ENCODE data around the gene IQGAP3. TPM values are rescaled to one million over a fixed set of nuclear protein-coding genes. Genes with fewer than 3 reads are reported as not detected.

IQGAP3 gene
- total RNA-seq, 1 experiment from 2014 or later: 48.3 TPM

GRCh38 chr1:156565519-156565918 lies 6.8 kb downstream of the IQGAP3 start:
- Mint-ChIP-seq H3K27me3 (ENCODE audit: insufficient read depth, unreplicated experiment) (no peaks in the 10 kb centered on the region), H3K4me3 (ENCODE audit: unreplicated experiment) (no peak overlapping the region), H3K4me1 (ENCODE audit: insufficient read depth, unreplicated experiment) (peaks cover under 1% of the 10 kb centered on the region), H3K9me3 (ENCODE audit: unreplicated experiment) (no peaks in the 10 kb centered on the region), H3K27ac (ENCODE audit: low read depth, unreplicated experiment) (no peak overlapping the region), H3K36me3 (ENCODE audit: insufficient read depth, unreplicated experiment) (peaks cover 13% of the 10 kb centered on the region)
- TF ChIP-seq, protein P1, sequence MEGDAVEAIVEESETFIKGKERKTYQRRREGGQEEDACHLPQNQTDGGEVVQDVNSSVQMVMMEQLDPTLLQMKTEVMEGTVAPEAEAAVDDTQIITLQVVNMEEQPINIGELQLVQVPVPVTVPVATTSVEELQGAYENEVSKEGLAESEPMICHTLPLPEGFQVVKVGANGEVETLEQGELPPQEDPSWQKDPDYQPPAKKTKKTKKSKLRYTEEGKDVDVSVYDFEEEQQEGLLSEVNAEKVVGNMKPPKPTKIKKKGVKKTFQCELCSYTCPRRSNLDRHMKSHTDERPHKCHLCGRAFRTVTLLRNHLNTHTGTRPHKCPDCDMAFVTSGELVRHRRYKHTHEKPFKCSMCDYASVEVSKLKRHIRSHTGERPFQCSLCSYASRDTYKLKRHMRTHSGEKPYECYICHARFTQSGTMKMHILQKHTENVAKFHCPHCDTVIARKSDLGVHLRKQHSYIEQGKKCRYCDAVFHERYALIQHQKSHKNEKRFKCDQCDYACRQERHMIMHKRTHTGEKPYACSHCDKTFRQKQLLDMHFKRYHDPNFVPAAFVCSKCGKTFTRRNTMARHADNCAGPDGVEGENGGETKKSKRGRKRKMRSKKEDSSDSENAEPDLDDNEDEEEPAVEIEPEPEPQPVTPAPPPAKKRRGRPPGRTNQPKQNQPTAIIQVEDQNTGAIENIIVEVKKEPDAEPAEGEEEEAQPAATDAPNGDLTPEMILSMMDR (IDR thresholded peaks at IDR 0.05; ENCODE audit: unreplicated experiment): no peak
- BruUV-seq (replicated peaks): no TSS peak
- DNase-seq (ENCODE audit: unreplicated experiment): no peak
- ChIA-PET POLR2A (interaction anchor here (0.6 kb wide), 1 partner anchor 55 kb away, joined by 3 read pairs; no protein-coding TSS in a partner anchor), CTCF (interaction anchor here (0.6 to 1.4 kb wide), 5 partner anchors 10 to 145 kb away, joined by 3 read pairs; no protein-coding TSS in a partner anchor)
- intact Hi-C loops (cut with micrococcal nuclease): no loop called here

DNA sequence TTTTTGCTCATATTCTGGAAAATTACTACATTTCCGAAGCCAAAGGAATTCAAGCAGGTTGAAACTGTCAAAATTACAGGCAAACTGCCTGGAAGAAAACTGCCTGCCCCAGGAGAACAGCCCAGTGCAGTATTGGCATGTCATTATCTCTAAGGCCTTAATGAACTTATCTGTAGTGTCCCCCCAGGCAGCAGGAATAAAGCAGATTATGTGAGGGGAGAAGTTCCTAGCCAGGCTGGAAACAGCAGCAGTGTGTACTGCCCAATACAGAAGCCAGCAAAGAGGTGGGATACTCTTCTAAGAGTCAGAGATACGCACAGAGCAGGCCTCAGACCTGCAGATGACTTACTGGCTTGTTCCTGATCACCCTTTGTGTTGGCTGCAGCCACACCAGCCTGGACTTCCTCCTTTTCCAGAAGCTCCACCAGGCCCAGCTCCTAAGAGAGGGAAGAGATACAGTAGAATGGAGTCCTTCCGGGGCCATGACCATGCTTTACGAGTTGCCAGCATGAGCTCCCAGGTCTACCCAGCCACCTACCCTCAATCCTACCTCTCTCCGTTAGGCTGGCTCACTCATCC lies 11.7 kb downstream of the IQGAP3 start:
- DNase-seq (ENCODE audit: unreplicated experiment): no peak
- Mint-ChIP-seq H3K27me3 (ENCODE audit: insufficient read depth, unreplicated experiment) (no peaks in the 10 kb centered on the region), H3K27ac (ENCODE audit: low read depth, unreplicated experiment) (no peak overlapping the region), H3K9me3 (ENCODE audit: unreplicated experiment) (no peaks in the 10 kb centered on the region), H3K36me3 (ENCODE audit: insufficient read depth, unreplicated experiment) (peaks cover 14% of the 10 kb centered on the region), H3K4me1 (ENCODE audit: insufficient read depth, unreplicated experiment) (no peaks in the 10 kb centered on the region), H3K4me3 (ENCODE audit: unreplicated experiment) (no peak overlapping the region)
- TF ChIP-seq, protein P1 (IDR thresholded peaks at IDR 0.05; ENCODE audit: unreplicated experiment): no peak
- intact Hi-C loops (cut with micrococcal nuclease): no loop called here
- POLR2A ChIA-PET: interaction anchor here (0.6 to 1.3 kb wide), 3 partner anchors 11 to 133 kb away, joined by 3 to 4 read pairs (median 3); no protein-coding TSS in a partner anchor
- CTCF ChIA-PET: interaction anchor here (0.6 to 1.1 kb wide), 2 partner anchors 16 to 115 kb away, joined by 3 to 5 read pairs; no protein-coding TSS in a partner anchor
- BruUV-seq (replicated peaks): no TSS peak

- Mint-ChIP-seq H3K9me3 (ENCODE audit: unreplicated experiment) (no peaks in the 10 kb centered on the region), H3K4me3 (ENCODE audit: unreplicated experiment) (no peak overlapping the region), H3K27ac (ENCODE audit: low read depth, unreplicated experiment) (peak overlapping the region; percentile 19), H3K4me1 (ENCODE audit: insufficient read depth, unreplicated experiment) (no peaks in the 10 kb centered on the region), H3K36me3 (ENCODE audit: insufficient read depth, unreplicated experiment) (peaks cover 14% of the 10 kb centered on the region), H3K27me3 (ENCODE audit: insufficient read depth, unreplicated experiment) (no peaks in the 10 kb centered on the region)
- no TSS peak for BruUV-seq (replicated peaks)
- TF ChIP-seq, protein P1 (IDR thresholded peaks at IDR 0.05; ENCODE audit: unreplicated experiment): no peak
- DNase-seq (ENCODE audit: unreplicated experiment): no peak
- intact Hi-C loops (cut with micrococcal nuclease): no loop called here
- ChIA-PET CTCF (interaction anchor here (0.7 kb wide), 1 partner anchor 45 kb away, joined by 3 read pairs; no protein-coding TSS in a partner anchor), POLR2A (interaction anchor here (0.8 to 1.3 kb wide), 2 partner anchors 12 to 24 kb away, joined by 3 read pairs; no protein-coding TSS in a partner anchor)
Observed at GRCh38 chr1:156559797-156560385, 12.5 kb downstream of the IQGAP3 start.

- TF ChIP-seq, protein P1 (IDR thresholded peaks at IDR 0.05; ENCODE audit: unreplicated experiment): no peak
- H3K4me1 Mint-ChIP-seq (ENCODE audit: insufficient read depth, unreplicated experiment): no peaks in the 10 kb centered on the region
- DNase-seq (ENCODE audit: unreplicated experiment): no peak
- peaks cover 18% of the 10 kb centered on the region for H3K36me3 Mint-ChIP-seq (ENCODE audit: insufficient read depth, unreplicated experiment)
- CTCF ChIA-PET: interaction anchor here (0.7 kb wide), 1 partner anchor 44 kb away, joined by 3 read pairs; no protein-coding TSS in a partner anchor
- BruUV-seq (replicated peaks): no TSS peak
- no peaks in the 10 kb centered on the region for H3K27me3 Mint-ChIP-seq (ENCODE audit: insufficient read depth, unreplicated experiment)
- H3K27ac Mint-ChIP-seq (ENCODE audit: low read depth, unreplicated experiment): peak overlapping the region; percentile 19
- no peak overlapping the region for H3K4me3 Mint-ChIP-seq (ENCODE audit: unreplicated experiment)
- H3K9me3 Mint-ChIP-seq (ENCODE audit: unreplicated experiment): no peaks in the 10 kb centered on the region
- POLR2A ChIA-PET: interaction anchor here (0.8 to 1.3 kb wide), 2 partner anchors 13 to 23 kb away, joined by 3 read pairs; no protein-coding TSS in a partner anchor
- intact Hi-C loops (cut with micrococcal nuclease): no loop called here
Observed at GRCh38 chr1:156559086-156559796, 13.1 kb downstream of the IQGAP3 start.

Measured in MCF 10A (cell line).